WTC11 (cell line): ENCODE results near the gene ARL5A. TPM values are rescaled to one million over a fixed set of nuclear protein-coding genes. Genes with fewer than 3 reads are reported as not detected.
"Not testable (repeated sequence)": the region's sequence is repeated elsewhere in the genome, so short reads cannot be mapped to it uniquely, and the experiment has no call there.

Experiments
- ATAC-seq: fragments of 200-7000 bp; cut with Tn5 transposase; 2 replicates; pipeline ENCODE4 v1.10.0; 2021; ENCODE audit warnings: mild to moderate bottlenecking, moderate library complexity
- CTCF ChIA-PET: fragments of 300-600 bp; sonication (Branson Sonifier 250); formaldehyde crosslinking; loops from one replicate; lab custom pipeline; 2021; ENCODE audit warnings: antibody characterized with exemption; lab: Charles Lee
- POLR2A ChIA-PET: fragments of 350-600 bp; sonication (Branson Sonifier 250); formaldehyde crosslinking; loops from one replicate; lab custom pipeline; 2021; ENCODE audit warnings: antibody characterized with exemption; lab: Charles Lee
- DNase-seq: peaks from one replicate; pipeline ENCODE4 v3.0.0; 2021; ENCODE audit warnings: low spot score
- H3K27ac Mint-ChIP-seq: 2 replicates; pipeline ENCODE4 v1.8.0; 2021; ENCODE audit warnings: mixed read lengths
- H3K27me3 Mint-ChIP-seq: 2 replicates; pipeline ENCODE4 v1.8.0; 2021; ENCODE audit warnings: low read depth, mild to moderate bottlenecking, moderate library complexity, mixed read lengths
- H3K36me3 Mint-ChIP-seq: 2 replicates; pipeline ENCODE4 v1.8.0; 2021; ENCODE audit warnings: mixed read lengths
- H3K4me1 Mint-ChIP-seq: 2 replicates; pipeline ENCODE4 v1.8.0; 2022; ENCODE audit warnings: mixed read lengths
- H3K4me3 Mint-ChIP-seq: 2 replicates; pipeline ENCODE4 v1.8.0; 2021; ENCODE audit warnings: mild to moderate bottlenecking, moderate library complexity, mixed read lengths
- H3K9me3 Mint-ChIP-seq: 2 replicates; pipeline ENCODE4 v1.8.0; 2021; ENCODE audit warnings: mixed read lengths
- ATF1 ChIP-seq: sonication (generic); formaldehyde crosslinking; IDR thresholded peaks from 2 replicates; pipeline ENCODE4 v1.8.1; 2023; ENCODE audit warnings: mild to moderate bottlenecking, moderate library complexity, missing genetic modification reagents
- ATF2 ChIP-seq: sonication (generic); formaldehyde crosslinking; IDR thresholded peaks from 2 replicates; pipeline ENCODE4 v1.8.1; 2022; ENCODE audit warnings: low read depth, missing genetic modification reagents, borderline replicate concordance
- CREB1 ChIP-seq: sonication (generic); formaldehyde crosslinking; IDR thresholded peaks from 2 replicates; pipeline ENCODE4 v1.8.0; 2023; ENCODE audit warnings: mild to moderate bottlenecking, missing genetic modification reagents
- EMX1 ChIP-seq: fragments of 250-450 bp; sonication (Bioruptor Pico); IDR thresholded peaks from 2 replicates; pipeline ENCODE4 v1.8.0; 2021; ENCODE audit warnings: mild to moderate bottlenecking
- IRF2 ChIP-seq: sonication (generic); formaldehyde crosslinking; IDR thresholded peaks from 2 replicates; pipeline ENCODE4 v1.8.0; 2022; ENCODE audit warnings: low read depth, missing genetic modification reagents, borderline replicate concordance
- MAX ChIP-seq: sonication (generic); formaldehyde crosslinking; IDR thresholded peaks from 2 replicates; pipeline ENCODE4 v1.8.0; 2022; ENCODE audit warnings: mild to moderate bottlenecking, missing genetic modification reagents
- NFE2L1 ChIP-seq: sonication (generic); formaldehyde crosslinking; IDR thresholded peaks from 2 replicates; pipeline ENCODE4 v1.8.1; 2023; ENCODE audit warnings: missing genetic modification reagents
- NR3C1 ChIP-seq: sonication (generic); formaldehyde crosslinking; conservative IDR thresholded peaks from 2 replicates; pipeline ENCODE4 v1.8.1; 2023; ENCODE audit warnings: low read depth, mild to moderate bottlenecking, missing genetic modification reagents
- OVOL2 ChIP-seq: fragments of 250-450 bp; sonication (Bioruptor Pico); IDR thresholded peaks from 2 replicates; pipeline ENCODE4 v1.9.0; 2021; ENCODE audit warnings: mild to moderate bottlenecking, borderline replicate concordance
- PRDM15 ChIP-seq: sonication (generic); formaldehyde crosslinking; IDR thresholded peaks from 2 replicates; pipeline ENCODE4 v1.8.0; 2022; ENCODE audit warnings: missing genetic modification reagents
- SMAD4 ChIP-seq: sonication (generic); formaldehyde crosslinking; IDR thresholded peaks from 2 replicates; pipeline ENCODE4 v1.8.0; 2022; ENCODE audit warnings: mild to moderate bottlenecking, missing genetic modification reagents
- SP1 ChIP-seq: sonication (generic); formaldehyde crosslinking; conservative IDR thresholded peaks from 2 replicates; pipeline ENCODE4 v1.8.1; 2022; ENCODE audit warnings: missing genetic modification reagents
- TEAD1 ChIP-seq: sonication (generic); formaldehyde crosslinking; IDR thresholded peaks from 2 replicates; pipeline ENCODE4 v1.8.0; 2022; ENCODE audit warnings: mild to moderate bottlenecking, missing genetic modification reagents
- USF2 ChIP-seq: sonication (generic); formaldehyde crosslinking; IDR thresholded peaks from 2 replicates; pipeline ENCODE4 v1.8.1; 2023; ENCODE audit warnings: mild to moderate bottlenecking, missing genetic modification reagents, moderate library complexity
- ZNF263 ChIP-seq: sonication (generic); formaldehyde crosslinking; IDR thresholded peaks from 2 replicates; pipeline ENCODE4 v1.8.1; 2022; ENCODE audit warnings: low read depth, mild to moderate bottlenecking, moderate library complexity, missing genetic modification reagents
- ZNF281 ChIP-seq: sonication (generic); formaldehyde crosslinking; IDR thresholded peaks from 2 replicates; pipeline ENCODE4 v1.8.0; 2023; ENCODE audit warnings: mild to moderate bottlenecking, missing genetic modification reagents
- ZNF396 ChIP-seq: fragments of 250-450 bp; sonication (Bioruptor Pico); IDR thresholded peaks from 2 replicates; pipeline ENCODE4 v1.8.0; 2021; ENCODE audit warnings: mild to moderate bottlenecking, moderate library complexity, borderline replicate concordance
- total RNA-seq: library from RNA; stranded (reverse); gene quantifications from 3 replicates; pipeline ENCODE4 v1.2.3, GENCODE V29; 2021
- TF ChIP-seq, protein P1 (sequence below): fragments of 250-450 bp; sonication (Bioruptor Pico); IDR thresholded peaks from 2 replicates; pipeline ENCODE4 v1.9.0; 2021; ENCODE audit warnings: moderate library complexity, mild to moderate bottlenecking, inconsistent platforms, borderline replicate concordance
- TF ChIP-seq, protein P2 (sequence below): sonication (generic); formaldehyde crosslinking; IDR thresholded peaks from 2 replicates; pipeline ENCODE4 v1.8.0; 2022; ENCODE audit warnings: mild to moderate bottlenecking, missing genetic modification reagents
- TF ChIP-seq, protein P3 (sequence below): fragments of 250-450 bp; sonication (Bioruptor Pico); IDR thresholded peaks from 2 replicates; pipeline ENCODE4 v1.8.0; 2021; ENCODE audit warnings: mild to moderate bottlenecking

The ARL5A gene
- total RNA-seq, 1 experiment from 2014 or later = 82.7 TPM

GRCh38 chr2:151828143-151828889 is at the start of gene ARL5A (continued):
- TF ChIP-seq ZNF281 = no peak
- peak; percentile 47; the same call in 1 of the 2 replicates for TF ChIP-seq NFE2L1 (CRISPR knock-in tag)
- TF ChIP-seq MAX (CRISPR knock-in tag) = peak; percentile 61; the same call in 1 of the 2 replicates

DNA sequence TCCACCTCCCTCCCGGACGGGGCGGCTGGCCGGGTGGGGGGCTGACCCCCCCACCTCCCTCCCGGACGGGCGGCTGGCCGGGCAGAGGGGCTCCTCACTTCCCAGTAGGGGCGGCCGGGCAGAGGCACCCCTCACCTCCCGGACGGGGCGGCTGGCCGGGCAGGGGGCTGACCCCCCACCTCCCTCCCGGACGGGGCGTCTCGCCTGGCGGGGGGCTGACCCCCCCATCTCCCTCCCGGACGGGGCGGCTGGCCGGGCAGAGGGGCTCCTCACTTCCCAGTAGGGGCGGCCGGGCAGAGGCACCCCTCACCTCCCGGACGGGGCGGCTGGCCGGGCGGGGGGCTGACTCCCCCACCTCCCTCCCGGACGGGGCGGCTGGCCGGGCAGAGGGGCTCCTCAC is 47.4 kb upstream of the ARL5A start:
- ATAC-seq, POLR2A ChIA-PET: not testable (repeated sequence)

DNA sequence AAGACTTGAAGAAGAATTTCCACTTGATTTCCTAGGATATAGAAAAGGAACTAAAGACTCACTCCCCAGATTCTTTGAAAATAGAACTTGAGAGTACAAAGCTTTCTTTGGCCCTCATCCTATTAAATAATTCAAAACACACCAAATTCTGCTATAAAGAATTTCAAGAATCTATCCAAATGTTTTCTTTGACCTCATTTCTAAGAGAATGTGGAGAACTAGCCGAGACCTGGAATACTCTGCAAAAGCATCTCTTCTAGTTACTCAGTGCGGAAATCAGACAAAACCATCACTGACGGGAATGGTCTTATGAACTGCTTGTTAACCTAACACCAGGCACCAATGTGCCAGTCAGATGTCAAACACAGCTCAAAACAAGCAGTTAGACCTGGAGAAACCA is 44.2 kb upstream of the ARL5A start:
- ChIA-PET POLR2A (no interaction called here), CTCF (no interaction called here)
- ATAC-seq (no peak), DNase-seq (no peak)
- Mint-ChIP-seq H3K9me3 (peaks cover 6% of the 10 kb centered on the region), H3K27me3 (no peaks in the 10 kb centered on the region), H3K4me1 (peaks cover 7% of the 10 kb centered on the region; the same call in 1 of the 2 replicates), H3K27ac (no peak overlapping the region), H3K4me3 (no peak overlapping the region), H3K36me3 (peaks cover 5% of the 10 kb centered on the region)
- TF ChIP-seq ATF2 (no peak), EMX1 (CRISPR knock-in tag) (no peak), USF2 (CRISPR knock-in tag) (no peak), ZNF263 (CRISPR knock-in tag) (no peak), TEAD1 (CRISPR knock-in tag) (no peak), OVOL2 (CRISPR knock-in tag) (no peak), PRDM15 (CRISPR knock-in tag) (no peak), IRF2 (CRISPR knock-in tag) (no peak), SP1 (CRISPR knock-in tag) (no peak), NR3C1 (CRISPR knock-in tag) (no peak), SMAD4 (CRISPR knock-in tag) (no peak), CREB1 (no peak), ZNF396 (CRISPR knock-in tag) (no peak), ATF1 (CRISPR knock-in tag) (no peak)
- TF ChIP-seq, protein P1, sequence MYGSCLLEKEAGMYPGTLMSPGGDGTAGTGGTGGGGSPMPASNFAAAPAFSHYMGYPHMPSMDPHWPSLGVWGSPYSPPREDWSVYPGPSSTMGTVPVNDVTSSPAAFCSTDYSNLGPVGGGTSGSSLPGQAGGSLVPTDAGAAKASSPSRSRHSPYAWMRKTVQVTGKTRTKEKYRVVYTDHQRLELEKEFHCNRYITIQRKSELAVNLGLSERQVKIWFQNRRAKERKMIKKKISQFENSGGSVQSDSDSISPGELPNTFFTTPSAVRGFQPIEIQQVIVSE = no peak
- TF ChIP-seq, protein P2, sequence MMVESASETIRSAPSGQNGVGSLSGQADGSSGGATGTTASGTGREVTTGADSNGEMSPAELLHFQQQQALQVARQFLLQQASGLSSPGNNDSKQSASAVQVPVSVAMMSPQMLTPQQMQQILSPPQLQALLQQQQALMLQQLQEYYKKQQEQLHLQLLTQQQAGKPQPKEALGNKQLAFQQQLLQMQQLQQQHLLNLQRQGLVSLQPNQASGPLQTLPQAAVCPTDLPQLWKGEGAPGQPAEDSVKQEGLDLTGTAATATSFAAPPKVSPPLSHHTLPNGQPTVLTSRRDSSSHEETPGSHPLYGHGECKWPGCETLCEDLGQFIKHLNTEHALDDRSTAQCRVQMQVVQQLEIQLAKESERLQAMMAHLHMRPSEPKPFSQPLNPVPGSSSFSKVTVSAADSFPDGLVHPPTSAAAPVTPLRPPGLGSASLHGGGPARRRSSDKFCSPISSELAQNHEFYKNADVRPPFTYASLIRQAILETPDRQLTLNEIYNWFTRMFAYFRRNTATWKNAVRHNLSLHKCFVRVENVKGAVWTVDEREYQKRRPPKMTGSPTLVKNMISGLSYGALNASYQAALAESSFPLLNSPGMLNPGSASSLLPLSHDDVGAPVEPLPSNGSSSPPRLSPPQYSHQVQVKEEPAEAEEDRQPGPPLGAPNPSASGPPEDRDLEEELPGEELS (CRISPR knock-in tag) = no peak
- TF ChIP-seq, protein P3, sequence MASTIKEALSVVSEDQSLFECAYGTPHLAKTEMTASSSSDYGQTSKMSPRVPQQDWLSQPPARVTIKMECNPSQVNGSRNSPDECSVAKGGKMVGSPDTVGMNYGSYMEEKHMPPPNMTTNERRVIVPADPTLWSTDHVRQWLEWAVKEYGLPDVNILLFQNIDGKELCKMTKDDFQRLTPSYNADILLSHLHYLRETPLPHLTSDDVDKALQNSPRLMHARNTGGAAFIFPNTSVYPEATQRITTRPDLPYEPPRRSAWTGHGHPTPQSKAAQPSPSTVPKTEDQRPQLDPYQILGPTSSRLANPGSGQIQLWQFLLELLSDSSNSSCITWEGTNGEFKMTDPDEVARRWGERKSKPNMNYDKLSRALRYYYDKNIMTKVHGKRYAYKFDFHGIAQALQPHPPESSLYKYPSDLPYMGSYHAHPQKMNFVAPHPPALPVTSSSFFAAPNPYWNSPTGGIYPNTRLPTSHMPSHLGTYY = no peak

More for the DNA sequence above, 47.4 kb upstream of the ARL5A start:
- DNase-seq, H3K27ac Mint-ChIP-seq, H3K27me3 Mint-ChIP-seq, H3K4me1 Mint-ChIP-seq, CTCF ChIA-PET, H3K9me3 Mint-ChIP-seq, H3K4me3 Mint-ChIP-seq, H3K36me3 Mint-ChIP-seq: not testable (repeated sequence)
